ENCODE measurements around the gene ZNF565.

- TF ChIP-seq CTCF (IDR thresholded peaks at IDR 0.05): no peak
- TF ChIP-seq POLR2AphosphoS5 (IDR thresholded peaks at IDR 0.05; ENCODE audit: low read depth, low read length): no peak
- no peak for TF ChIP-seq SIN3A (IDR thresholded peaks at IDR 0.05; ENCODE audit: borderline replicate concordance, insufficient read depth, low read depth, low read length)
- TF ChIP-seq TCF7L2 (IDR thresholded peaks at IDR 0.05; ENCODE audit: low read depth, low read length): no peak
Measured at GRCh38 chr19:36257520-36257876, 43.0 kb upstream of the ZNF565 start.

Data from Panc1 (cell line).